Measurements from ENCODE around the gene SEPTIN2. TPM values are rescaled to one million over a fixed set of nuclear protein-coding genes. Genes with fewer than 3 reads are reported as not detected.
A peak's percentile ranks its signal among the peaks of the same experiment; 100 is the strongest.

Gene SEPTIN2
- total RNA-seq, 4 donors from 2014 or later, result 175 to 281 (median 193) TPM

DNA sequence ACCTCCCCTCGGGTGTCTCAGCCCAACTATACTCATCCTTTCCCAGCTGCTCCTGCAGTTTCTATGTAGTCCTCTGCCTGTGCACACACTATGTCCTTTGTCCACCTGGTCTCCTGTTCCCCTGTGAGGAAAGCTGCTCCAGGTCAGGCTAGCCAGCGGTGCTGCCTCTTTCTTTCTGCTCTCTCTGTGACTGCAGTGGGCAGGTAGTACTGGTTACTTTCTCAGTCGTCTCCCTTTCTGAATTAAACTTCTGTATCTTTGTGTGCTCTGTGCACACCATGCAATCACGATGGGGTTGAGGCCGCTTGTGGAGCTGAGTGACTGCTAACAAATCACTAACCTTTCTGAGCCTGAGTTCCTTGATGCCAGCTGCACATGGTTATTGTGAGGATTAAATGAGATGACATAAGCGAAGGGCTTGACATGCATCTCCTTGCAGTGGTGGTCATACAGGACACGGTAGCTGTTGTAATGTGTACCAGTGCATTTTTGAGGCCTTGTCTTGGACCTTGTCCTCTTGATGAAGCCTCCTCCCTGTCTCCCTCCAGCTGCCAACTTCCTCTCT, 43.8 kb downstream of the SEPTIN2 start:
- H3K27me3 ChIP-seq, result no peaks in the 10 kb centered on the region
- peaks cover 3 to 48% (median 7%) of the 10 kb centered on the region in 4 donors for H3K4me1 ChIP-seq
- H3K9me3 ChIP-seq, result no peaks in the 10 kb centered on the region
- TF ChIP-seq, protein P1, sequence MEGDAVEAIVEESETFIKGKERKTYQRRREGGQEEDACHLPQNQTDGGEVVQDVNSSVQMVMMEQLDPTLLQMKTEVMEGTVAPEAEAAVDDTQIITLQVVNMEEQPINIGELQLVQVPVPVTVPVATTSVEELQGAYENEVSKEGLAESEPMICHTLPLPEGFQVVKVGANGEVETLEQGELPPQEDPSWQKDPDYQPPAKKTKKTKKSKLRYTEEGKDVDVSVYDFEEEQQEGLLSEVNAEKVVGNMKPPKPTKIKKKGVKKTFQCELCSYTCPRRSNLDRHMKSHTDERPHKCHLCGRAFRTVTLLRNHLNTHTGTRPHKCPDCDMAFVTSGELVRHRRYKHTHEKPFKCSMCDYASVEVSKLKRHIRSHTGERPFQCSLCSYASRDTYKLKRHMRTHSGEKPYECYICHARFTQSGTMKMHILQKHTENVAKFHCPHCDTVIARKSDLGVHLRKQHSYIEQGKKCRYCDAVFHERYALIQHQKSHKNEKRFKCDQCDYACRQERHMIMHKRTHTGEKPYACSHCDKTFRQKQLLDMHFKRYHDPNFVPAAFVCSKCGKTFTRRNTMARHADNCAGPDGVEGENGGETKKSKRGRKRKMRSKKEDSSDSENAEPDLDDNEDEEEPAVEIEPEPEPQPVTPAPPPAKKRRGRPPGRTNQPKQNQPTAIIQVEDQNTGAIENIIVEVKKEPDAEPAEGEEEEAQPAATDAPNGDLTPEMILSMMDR (IDR thresholded peaks at IDR 0.05), result peak in 1 of 6 experiments; percentile 26
- no peak for TF ChIP-seq POLR2A (IDR thresholded peaks at IDR 0.05)
- no peak for DNase-seq
- H3K4me3 ChIP-seq, result no peak overlapping the region
- peak overlapping the region; percentile 35 to 69 (median 48) for H3K27ac ChIP-seq
- H3K36me3 ChIP-seq, result peaks cover 0 to under 1% (median 0%) of the 10 kb centered on the region in 3 donors

DNA sequence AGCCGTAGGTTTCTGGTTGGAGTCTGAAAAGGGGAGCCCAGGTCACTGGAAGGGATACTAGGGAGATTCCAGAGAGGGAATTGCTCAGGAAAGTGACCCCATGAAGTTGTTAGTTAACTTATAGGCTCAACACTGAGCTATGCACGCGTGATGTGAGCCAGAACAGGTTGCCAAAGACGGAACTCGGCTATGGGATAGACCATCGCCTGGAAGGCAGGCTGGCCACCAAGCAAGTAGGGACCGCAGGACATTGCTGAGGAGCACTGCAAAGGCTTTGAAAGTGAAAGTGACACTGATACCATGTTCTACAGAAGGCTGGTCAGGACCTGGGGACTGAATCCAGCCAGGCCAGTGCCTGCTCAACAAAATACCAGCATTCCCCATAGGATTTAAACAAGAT, 47.7 kb downstream of the SEPTIN2 start:
- TF ChIP-seq POLR2A (IDR thresholded peaks at IDR 0.05), result no peak
- TF ChIP-seq, protein P1 (IDR thresholded peaks at IDR 0.05), result no peak
- no peak overlapping the region for H3K4me3 ChIP-seq
- no peaks in the 10 kb centered on the region for H3K9me3 ChIP-seq
- DNase-seq, result peak in 1 of 3 donors; percentile 57
- peaks cover 0 to 35% (median 0%) of the 10 kb centered on the region in 4 donors for H3K4me1 ChIP-seq
- H3K36me3 ChIP-seq, result no peaks in the 10 kb centered on the region
- peak overlapping the region in 2 of 4 donors; percentile 3 to 15 for H3K27ac ChIP-seq
- no peaks in the 10 kb centered on the region for H3K27me3 ChIP-seq

DNA sequence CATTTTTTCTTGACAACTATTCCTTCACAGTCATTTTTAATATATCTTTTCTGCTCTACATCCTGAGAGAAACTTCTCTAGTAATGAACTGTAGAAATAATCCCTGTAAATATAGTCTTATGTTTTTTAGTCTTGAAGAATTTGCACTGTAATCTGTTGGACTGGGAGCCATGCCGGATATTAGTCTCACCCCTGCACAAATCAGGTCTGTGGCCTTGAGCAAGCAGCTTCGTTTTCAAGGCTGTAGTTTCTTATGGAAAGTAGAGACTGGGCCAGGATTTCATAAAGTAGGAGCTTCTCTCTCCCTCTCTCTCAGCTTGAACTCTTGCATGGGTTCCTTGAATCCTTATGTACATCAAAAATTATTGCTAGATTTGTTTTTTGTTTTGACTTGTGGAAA, 49.1 kb downstream of the SEPTIN2 start:
- no peaks in the 10 kb centered on the region for H3K36me3 ChIP-seq
- no peaks in the 10 kb centered on the region for H3K27me3 ChIP-seq
- H3K27ac ChIP-seq, result no peak overlapping the region
- no peak overlapping the region for H3K4me3 ChIP-seq
- no peak for DNase-seq
- H3K9me3 ChIP-seq, result no peaks in the 10 kb centered on the region
- TF ChIP-seq, protein P1 (IDR thresholded peaks at IDR 0.05), result no peak
- no peak for TF ChIP-seq POLR2A (IDR thresholded peaks at IDR 0.05)
- peaks cover 0 to 24% (median 0%) of the 10 kb centered on the region in 4 donors for H3K4me1 ChIP-seq

DNA sequence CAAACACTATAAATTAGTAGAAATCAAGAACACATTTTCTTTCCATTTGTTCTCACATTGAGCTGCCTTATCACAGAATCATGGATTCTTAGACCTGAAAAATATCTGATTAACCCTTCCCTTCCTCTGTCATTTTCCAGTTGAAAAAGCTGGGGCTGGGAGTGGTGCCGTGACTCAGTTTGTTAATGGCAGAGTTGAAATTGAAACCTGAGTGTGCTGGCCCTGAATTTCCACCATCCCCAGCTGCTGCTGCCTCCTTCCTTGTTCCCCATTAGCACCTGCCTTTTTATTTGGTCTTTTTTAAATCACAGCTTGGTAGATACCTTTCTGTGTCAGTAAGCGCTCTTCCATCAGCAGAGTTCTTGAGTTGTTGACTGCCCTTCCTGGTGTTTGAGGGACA, 51.0 kb downstream of the SEPTIN2 start:
- peaks cover 0 to 33% (median 0%) of the 10 kb centered on the region in 4 donors for H3K4me1 ChIP-seq
- H3K27ac ChIP-seq, result peak overlapping the region in 1 of 4 donors; percentile 25
- TF ChIP-seq POLR2A (IDR thresholded peaks at IDR 0.05), result no peak
- TF ChIP-seq, protein P1 (IDR thresholded peaks at IDR 0.05), result no peak

DNA sequence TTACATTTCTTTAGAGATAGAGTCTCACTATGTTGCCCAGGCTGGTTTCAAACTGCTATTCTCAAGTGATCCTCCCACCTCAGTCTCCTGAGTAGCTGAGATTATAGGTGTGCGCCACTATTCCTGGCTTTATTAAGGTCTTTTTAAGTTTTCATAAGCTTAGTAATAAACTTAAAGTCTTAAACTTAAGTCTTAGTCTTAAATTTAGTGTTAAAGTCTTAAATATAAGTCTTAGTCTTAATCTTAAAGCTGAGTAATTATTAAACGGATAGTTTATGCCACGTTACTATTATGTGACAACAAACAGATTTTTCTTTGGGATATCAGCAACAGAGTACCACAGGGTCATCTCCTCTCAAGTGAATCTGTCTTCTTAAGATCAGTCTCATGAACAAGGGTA, 52.9 kb downstream of the SEPTIN2 start:
- H3K27me3 ChIP-seq, result no peaks in the 10 kb centered on the region
- TF ChIP-seq, protein P1 (IDR thresholded peaks at IDR 0.05), result no peak
- TF ChIP-seq POLR2A (IDR thresholded peaks at IDR 0.05), result no peak
- H3K36me3 ChIP-seq, result no peaks in the 10 kb centered on the region
- no peak for DNase-seq
- H3K4me1 ChIP-seq, result peaks cover 0 to 25% (median 0%) of the 10 kb centered on the region in 4 donors
- no peak overlapping the region for H3K4me3 ChIP-seq
- H3K27ac ChIP-seq, result no peak overlapping the region
- H3K9me3 ChIP-seq, result no peaks in the 10 kb centered on the region

More for the DNA sequence above, 51.0 kb downstream of the SEPTIN2 start:
- no peaks in the 10 kb centered on the region for H3K9me3 ChIP-seq
- no peaks in the 10 kb centered on the region for H3K36me3 ChIP-seq
- H3K27me3 ChIP-seq, result no peaks in the 10 kb centered on the region
- DNase-seq, result no peak
- no peak overlapping the region for H3K4me3 ChIP-seq
